ENCODE results near the gene CLDN2. TPM values are rescaled to one million over a fixed set of nuclear protein-coding genes. Genes with fewer than 3 reads are reported as not detected.
"Not testable (repeated sequence)": the region's sequence is repeated elsewhere in the genome, so short reads cannot be mapped to it uniquely, and the experiment has no call there.

The CLDN2 gene
- total RNA-seq, 1 donor from 2014 or later = 0.13 TPM

GRCh38 chrX:106964290-106964689 is 44.1 kb downstream of the CLDN2 start:
- Histone ChIP-seq H3K36me3 (ENCODE audit: control insufficient read depth, insufficient read depth, low read length) (no peaks in the 10 kb centered on the region), H3K4me3 (ENCODE audit: low read depth, low read length) (no peak overlapping the region), H3K27me3 (ENCODE audit: control insufficient read depth, insufficient read depth, low read length) (no peaks in the 10 kb centered on the region)
- no peak for DNase-seq (ENCODE audit: low read depth)
- TF ChIP-seq CTCF (IDR thresholded peaks at IDR 0.05; ENCODE audit: insufficient read depth, low read length, poor library complexity, severe bottlenecking) = no peak

- H3K4me3 ChIP-seq (ENCODE audit: low read depth, low read length); H3K36me3 ChIP-seq (ENCODE audit: control insufficient read depth, insufficient read depth, low read length); H3K27me3 ChIP-seq (ENCODE audit: control insufficient read depth, insufficient read depth, low read length); DNase-seq (ENCODE audit: low read depth): not testable (repeated sequence)
These were observed 46.3 kb downstream of the CLDN2 start for GRCh38 chrX:106966547-106966946.

GRCh38 chrX:106972896-106973295 is 52.7 kb downstream of the CLDN2 start:
- Histone ChIP-seq H3K27me3 (ENCODE audit: control insufficient read depth, insufficient read depth, low read length) (no peaks in the 10 kb centered on the region), H3K4me3 (ENCODE audit: low read depth, low read length) (no peak overlapping the region), H3K36me3 (ENCODE audit: control insufficient read depth, insufficient read depth, low read length) (no peaks in the 10 kb centered on the region)
- DNase-seq (ENCODE audit: low read depth) = no peak
- no peak for TF ChIP-seq CTCF (IDR thresholded peaks at IDR 0.05; ENCODE audit: insufficient read depth, low read length, poor library complexity, severe bottlenecking)

- no peak overlapping the region for H3K4me3 ChIP-seq (ENCODE audit: low read depth, low read length)
- no peak for TF ChIP-seq CTCF (IDR thresholded peaks at IDR 0.05; ENCODE audit: insufficient read depth, low read length, poor library complexity, severe bottlenecking)
- no peak for DNase-seq (ENCODE audit: low read depth)
- no peaks in the 10 kb centered on the region for H3K36me3 ChIP-seq (ENCODE audit: control insufficient read depth, insufficient read depth, low read length)
- H3K27me3 ChIP-seq (ENCODE audit: control insufficient read depth, insufficient read depth, low read length) = no peaks in the 10 kb centered on the region
These were observed 53.4 kb downstream of the CLDN2 start for GRCh38 chrX:106973433-106974149.

- Histone ChIP-seq H3K36me3 (ENCODE audit: control insufficient read depth, insufficient read depth, low read length) (no peaks in the 10 kb centered on the region), H3K4me3 (ENCODE audit: low read depth, low read length) (no peak overlapping the region), H3K27me3 (ENCODE audit: control insufficient read depth, insufficient read depth, low read length) (no peaks in the 10 kb centered on the region)
- DNase-seq (ENCODE audit: low read depth) = no peak
- TF ChIP-seq CTCF (IDR thresholded peaks at IDR 0.05; ENCODE audit: insufficient read depth, low read length, poor library complexity, severe bottlenecking) = no peak
These were observed 56.2 kb downstream of the CLDN2 start for GRCh38 chrX:106976416-106976815.

Other genes with a start within 250 kb of the CLDN2 start
- 0.33 and 1.8 TPM in 2 replicates for gene RNF128, start 193.7 kb upstream of the CLDN2 start, total RNA-seq
- gene TBC1D8B, start 117.7 kb upstream of the CLDN2 start, total RNA-seq = 1.3 and 1.8 TPM in 2 replicates
- not detected in 2 replicates for gene RIPPLY1, start 17.1 kb upstream of the CLDN2 start, total RNA-seq
- gene MORC4, start 79.8 kb downstream of the CLDN2 start, total RNA-seq = 13.9 and 14.9 TPM in 2 replicates
- gene RBM41, start 198.4 kb downstream of the CLDN2 start, total RNA-seq = 13.1 and 20.8 TPM in 2 replicates